ENCODE results near the gene FAM184A. TPM values are rescaled to one million over a fixed set of nuclear protein-coding genes. Genes with fewer than 3 reads are reported as not detected.
A peak's percentile ranks its signal among the peaks of the same experiment; 100 is the strongest.

FAM184A gene
- total and polyA plus RNA-seq, 2 experiments from 2014 or later = 0.25 TPM; not detected in 1

GRCh38 chr6:118980063-118980462 lies 98.4 kb downstream of the FAM184A start:
- no peak overlapping the region for H3K4me3 ChIP-seq
- 94% methylated on average over 5 of the region's 5 CpGs for WGBS, 2 experiments (ENCODE audit: low coverage in 1 of 2, low lambda C conversion rate in 2 of 2, missing lambda C conversion rate in 2 of 2)
- peak; percentile 29 for DNase-seq

GRCh38 chr6:118974790-118975189 lies 103.7 kb downstream of the FAM184A start:
- Histone ChIP-seq H3K27me3 (replicated peaks; ENCODE audit: insufficient read depth) (no peaks in the 10 kb centered on the region), H3K9ac (no peak overlapping the region), H3F3A (ENCODE audit: insufficient read depth) (no peaks in the 10 kb centered on the region), H3K4me1 (ENCODE audit: insufficient read depth) (no peaks in the 10 kb centered on the region), H3K27ac (no peak overlapping the region), H4K20me1 (ENCODE audit: insufficient read depth) (no peaks in the 10 kb centered on the region), H3K4me3 (no peak overlapping the region), H3K4me2 (ENCODE audit: unreplicated experiment) (no peak overlapping the region), H2AFZ (no peak overlapping the region), H3K36me3 (ENCODE audit: low read depth) (no peaks in the 10 kb centered on the region), H3K9me3 (ENCODE audit: low read depth) (no peaks in the 10 kb centered on the region), H3K79me2 (ENCODE audit: insufficient read depth) (no peaks in the 10 kb centered on the region), H3K9me2 (ENCODE audit: insufficient read depth) (no peaks in the 10 kb centered on the region; the same call in 1 of the 2 replicates)
- in situ Hi-C loops (cut with MboI) = no loop called here
- no peak for TF ChIP-seq EZH2 (IDR thresholded peaks at IDR 0.05; ENCODE audit: insufficient read depth, poor library complexity, severe bottlenecking)
- no peak for TF ChIP-seq EZH2phosphoT487 (IDR thresholded peaks at IDR 0.05; ENCODE audit: insufficient read depth, low read depth)
- DNase-seq = no peak
- 81 to 92% methylated on average over 1 of the region's 1 CpG for WGBS, 2 experiments (ENCODE audit: low coverage in 1 of 2, low lambda C conversion rate in 2 of 2, missing lambda C conversion rate in 2 of 2)

More at GRCh38 chr6:118980063-118980462, 98.4 kb downstream of the FAM184A start:
- H3K36me3 ChIP-seq (ENCODE audit: low read depth) = no peaks in the 10 kb centered on the region
- no peak overlapping the region for H3K27ac ChIP-seq
- TF ChIP-seq EZH2 (IDR thresholded peaks at IDR 0.05; ENCODE audit: insufficient read depth, poor library complexity, severe bottlenecking) = no peak
- TF ChIP-seq EZH2phosphoT487 (IDR thresholded peaks at IDR 0.05; ENCODE audit: insufficient read depth, low read depth) = no peak
- no peaks in the 10 kb centered on the region for H3F3A ChIP-seq (ENCODE audit: insufficient read depth)
- no peaks in the 10 kb centered on the region for H3K79me2 ChIP-seq (ENCODE audit: insufficient read depth)
- no peaks in the 10 kb centered on the region for H4K20me1 ChIP-seq (ENCODE audit: insufficient read depth)
- no peak overlapping the region for H3K9ac ChIP-seq
- H3K4me2 ChIP-seq (ENCODE audit: unreplicated experiment) = no peak overlapping the region
- no peaks in the 10 kb centered on the region for H3K9me3 ChIP-seq (ENCODE audit: low read depth)
- no peaks in the 10 kb centered on the region for H3K4me1 ChIP-seq (ENCODE audit: insufficient read depth)
- H3K9me2 ChIP-seq (ENCODE audit: insufficient read depth) = no peaks in the 10 kb centered on the region; the same call in 1 of the 2 replicates
- H2AFZ ChIP-seq = no peak overlapping the region
- in situ Hi-C loops (cut with MboI) = no loop called here
- no peaks in the 10 kb centered on the region for H3K27me3 ChIP-seq (replicated peaks; ENCODE audit: insufficient read depth)

GRCh38 chr6:118971682-118972081 lies 106.8 kb downstream of the FAM184A start:
- TF ChIP-seq EZH2phosphoT487 (IDR thresholded peaks at IDR 0.05; ENCODE audit: insufficient read depth, low read depth) (no peak), EZH2 (IDR thresholded peaks at IDR 0.05; ENCODE audit: insufficient read depth, poor library complexity, severe bottlenecking) (no peak)
- Histone ChIP-seq H3K27ac (no peak overlapping the region), H3K4me2 (ENCODE audit: unreplicated experiment) (no peak overlapping the region), H3K9me3 (ENCODE audit: low read depth) (no peaks in the 10 kb centered on the region), H3K9me2 (ENCODE audit: insufficient read depth) (no peaks in the 10 kb centered on the region), H3K9ac (no peak overlapping the region), H3K36me3 (ENCODE audit: low read depth) (no peaks in the 10 kb centered on the region), H3F3A (ENCODE audit: insufficient read depth) (no peaks in the 10 kb centered on the region), H3K27me3 (replicated peaks; ENCODE audit: insufficient read depth) (no peaks in the 10 kb centered on the region), H2AFZ (no peak overlapping the region), H3K79me2 (ENCODE audit: insufficient read depth) (no peaks in the 10 kb centered on the region), H3K4me1 (ENCODE audit: insufficient read depth) (no peaks in the 10 kb centered on the region), H4K20me1 (ENCODE audit: insufficient read depth) (no peaks in the 10 kb centered on the region), H3K4me3 (no peak overlapping the region)
- no peak for DNase-seq
- in situ Hi-C loops (cut with MboI) = no loop called here
- WGBS, 2 experiments (ENCODE audit: low coverage in 1 of 2, low lambda C conversion rate in 2 of 2, missing lambda C conversion rate in 2 of 2) = 86 to 89% methylated on average over 1 of the region's 1 CpG

- no peak overlapping the region for H3K4me3 ChIP-seq
- H3K4me1 ChIP-seq (ENCODE audit: insufficient read depth) = no peaks in the 10 kb centered on the region
- WGBS, 2 experiments (ENCODE audit: low coverage in 1 of 2, low lambda C conversion rate in 2 of 2, missing lambda C conversion rate in 2 of 2) = 95 to 97% methylated on average over 3 of the region's 3 CpGs
- TF ChIP-seq EZH2 (IDR thresholded peaks at IDR 0.05; ENCODE audit: insufficient read depth, poor library complexity, severe bottlenecking) (no peak), EZH2phosphoT487 (IDR thresholded peaks at IDR 0.05; ENCODE audit: insufficient read depth, low read depth) (no peak)
- DNase-seq = no peak
- H3K79me2 ChIP-seq (ENCODE audit: insufficient read depth) = no peaks in the 10 kb centered on the region
- H3K27me3 ChIP-seq (replicated peaks; ENCODE audit: insufficient read depth) = no peaks in the 10 kb centered on the region
- no peak overlapping the region for H3K9ac ChIP-seq
- in situ Hi-C loops (cut with MboI) = no loop called here
- no peak overlapping the region for H2AFZ ChIP-seq
- H3K9me2 ChIP-seq (ENCODE audit: insufficient read depth) = no peaks in the 10 kb centered on the region
- H4K20me1 ChIP-seq (ENCODE audit: insufficient read depth) = no peaks in the 10 kb centered on the region
- H3F3A ChIP-seq (ENCODE audit: insufficient read depth) = no peaks in the 10 kb centered on the region
- no peak overlapping the region for H3K27ac ChIP-seq
- H3K4me2 ChIP-seq (ENCODE audit: unreplicated experiment) = no peak overlapping the region
- no peaks in the 10 kb centered on the region for H3K36me3 ChIP-seq (ENCODE audit: low read depth)
- no peaks in the 10 kb centered on the region for H3K9me3 ChIP-seq (ENCODE audit: low read depth)
Measured at GRCh38 chr6:118970866-118971265, 107.6 kb downstream of the FAM184A start.

GRCh38 chr6:118968416-118968815 lies 110.0 kb downstream of the FAM184A start:
- H3K4me2 ChIP-seq (ENCODE audit: unreplicated experiment) = no peak overlapping the region
- H2AFZ ChIP-seq = no peak overlapping the region; the same call in 1 of the 2 replicates
- no peaks in the 10 kb centered on the region for H3K79me2 ChIP-seq (ENCODE audit: insufficient read depth)
- TF ChIP-seq EZH2phosphoT487 (IDR thresholded peaks at IDR 0.05; ENCODE audit: insufficient read depth, low read depth) = no peak
- TF ChIP-seq EZH2 (IDR thresholded peaks at IDR 0.05; ENCODE audit: insufficient read depth, poor library complexity, severe bottlenecking) = no peak
- H3K27me3 ChIP-seq (replicated peaks; ENCODE audit: insufficient read depth) = no peaks in the 10 kb centered on the region
- 6 to 8% methylated on average over 2 of the region's 2 CpGs for WGBS, 2 experiments (ENCODE audit: low coverage in 1 of 2, low lambda C conversion rate in 2 of 2, missing lambda C conversion rate in 2 of 2)
- H3K9me3 ChIP-seq (ENCODE audit: low read depth) = no peaks in the 10 kb centered on the region
- no peaks in the 10 kb centered on the region for H4K20me1 ChIP-seq (ENCODE audit: insufficient read depth)
- H3K4me3 ChIP-seq = no peak overlapping the region
- in situ Hi-C loops (cut with MboI) = loop anchor here (10.0 kb wide), 1 partner anchor 146 kb away; no protein-coding TSS in a partner anchor
- H3F3A ChIP-seq (ENCODE audit: insufficient read depth) = no peaks in the 10 kb centered on the region
- H3K9ac ChIP-seq = no peak overlapping the region
- no peak overlapping the region for H3K27ac ChIP-seq
- no peaks in the 10 kb centered on the region for H3K4me1 ChIP-seq (ENCODE audit: insufficient read depth)
- peak; percentile 38 for DNase-seq
- H3K9me2 ChIP-seq (ENCODE audit: insufficient read depth) = no peaks in the 10 kb centered on the region
- H3K36me3 ChIP-seq (ENCODE audit: low read depth) = no peaks in the 10 kb centered on the region

Data from GM23248 (cell line).